CD4-positive, alpha-beta T cell treated with Interleukin-12 subunit alpha and Interleukin-12 subunit beta, for 1 hour (primary cell): ENCODE results near the gene CELF4.

Experiments
- DNase-seq: peaks from one replicate; pipeline ENCODE4 v3.0.0-alpha.2; 2020

Gene CELF4

GRCh38 chr18:37405772-37406171, 159.8 kb downstream of the CELF4 start:
- no peak for DNase-seq

GRCh38 chr18:37405229-37405628, 160.4 kb downstream of the CELF4 start:
- DNase-seq = no peak

- no peak for DNase-seq
Measured at GRCh38 chr18:37403788-37404187, 161.8 kb downstream of the CELF4 start.

GRCh38 chr18:37403100-37403781, 162.4 kb downstream of the CELF4 start:
- no peak for DNase-seq

GRCh38 chr18:37402735-37403099, 162.9 kb downstream of the CELF4 start:
- no peak for DNase-seq

- DNase-seq = no peak
Measured at GRCh38 chr18:37400802-37401201, 164.8 kb downstream of the CELF4 start.

GRCh38 chr18:37398248-37398920, 167.2 kb downstream of the CELF4 start:
- DNase-seq = no peak

GRCh38 chr18:37397814-37398213, 167.8 kb downstream of the CELF4 start:
- no peak for DNase-seq

- no peak for DNase-seq
Measured at GRCh38 chr18:37396971-37397720, 168.5 kb downstream of the CELF4 start.

- DNase-seq = no peak
Measured at GRCh38 chr18:37395631-37396030, 170.0 kb downstream of the CELF4 start.

GRCh38 chr18:37395138-37395537, 170.5 kb downstream of the CELF4 start:
- no peak for DNase-seq

GRCh38 chr18:37394610-37394965, 171.0 kb downstream of the CELF4 start:
- no peak for DNase-seq

- no peak for DNase-seq
Measured at GRCh38 chr18:37393945-37394609, 171.5 kb downstream of the CELF4 start.

GRCh38 chr18:37393221-37393827, 172.3 kb downstream of the CELF4 start:
- DNase-seq = no peak

- no peak for DNase-seq
Measured at GRCh38 chr18:37392648-37393047, 172.9 kb downstream of the CELF4 start.

GRCh38 chr18:37391698-37392548, 173.7 kb downstream of the CELF4 start:
- no peak for DNase-seq

- no peak for DNase-seq
Measured at GRCh38 chr18:37391156-37391555, 174.4 kb downstream of the CELF4 start.

- no peak for DNase-seq
Measured at GRCh38 chr18:37390687-37391086, 174.9 kb downstream of the CELF4 start.

GRCh38 chr18:37389684-37390368, 175.8 kb downstream of the CELF4 start:
- no peak for DNase-seq

GRCh38 chr18:37389041-37389440, 176.6 kb downstream of the CELF4 start:
- DNase-seq = no peak

- DNase-seq = no peak
Measured at GRCh38 chr18:37388413-37388812, 177.2 kb downstream of the CELF4 start.
